ENCODE results near the gene KRTCAP3.
"Not testable (repeated sequence)": the region's sequence is repeated elsewhere in the genome, so short reads cannot be mapped to it uniquely, and the experiment has no call there.

KRTCAP3 gene, protein sequence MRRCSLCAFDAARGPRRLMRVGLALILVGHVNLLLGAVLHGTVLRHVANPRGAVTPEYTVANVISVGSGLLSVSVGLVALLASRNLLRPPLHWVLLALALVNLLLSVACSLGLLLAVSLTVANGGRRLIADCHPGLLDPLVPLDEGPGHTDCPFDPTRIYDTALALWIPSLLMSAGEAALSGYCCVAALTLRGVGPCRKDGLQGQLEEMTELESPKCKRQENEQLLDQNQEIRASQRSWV

DNA sequence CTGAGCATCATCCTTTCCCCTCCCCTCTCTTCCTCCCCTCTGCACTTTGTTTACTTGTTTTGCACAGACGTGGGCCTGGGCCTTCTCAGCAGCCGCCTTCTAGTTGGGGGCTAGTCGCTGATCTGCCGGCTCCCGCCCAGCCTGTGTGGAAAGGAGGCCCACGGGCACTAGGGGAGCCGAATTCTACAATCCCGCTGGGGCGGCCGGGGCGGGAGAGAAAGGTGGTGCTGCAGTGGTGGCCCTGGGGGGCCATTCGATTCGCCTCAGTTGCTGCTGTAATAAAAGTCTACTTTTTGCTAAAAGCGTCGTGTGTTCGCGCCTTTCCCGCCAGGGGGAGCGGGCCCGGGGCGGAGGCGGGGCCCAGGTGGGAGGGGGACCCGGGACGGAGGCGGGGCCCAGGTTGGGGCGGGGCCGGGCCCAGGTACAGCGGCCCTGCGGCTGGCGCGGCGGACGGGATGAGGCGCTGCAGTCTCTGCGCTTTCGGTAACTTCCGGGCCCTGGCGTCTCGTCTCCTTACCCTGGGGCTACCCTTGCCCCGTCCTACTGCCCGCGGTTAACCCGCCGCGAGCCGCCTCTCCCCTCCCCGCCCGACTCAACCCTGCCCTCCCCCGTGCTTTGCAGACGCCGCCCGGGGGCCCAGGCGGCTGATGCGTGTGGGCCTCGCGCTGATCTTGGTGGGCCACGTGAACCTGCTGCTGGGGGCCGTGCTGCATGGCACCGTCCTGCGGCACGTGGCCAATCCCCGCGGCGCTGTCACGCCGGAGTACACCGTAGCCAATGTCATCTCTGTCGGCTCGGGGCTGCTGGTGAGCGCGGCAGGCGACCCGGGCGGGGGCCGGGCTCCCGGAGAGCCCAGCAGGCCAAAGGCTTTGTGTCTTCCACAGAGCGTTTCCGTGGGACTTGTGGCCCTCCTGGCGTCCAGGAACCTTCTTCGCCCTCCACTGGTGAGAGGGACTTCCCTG is at the start of gene KRTCAP3:
TSS of gene KRTCAP3 (plus strand) at position 424 of the 962 bp plus-strand sequence. CDS start at position 456, 32 bp downstream.
- peak; percentile 85 for DNase-seq

DNA sequence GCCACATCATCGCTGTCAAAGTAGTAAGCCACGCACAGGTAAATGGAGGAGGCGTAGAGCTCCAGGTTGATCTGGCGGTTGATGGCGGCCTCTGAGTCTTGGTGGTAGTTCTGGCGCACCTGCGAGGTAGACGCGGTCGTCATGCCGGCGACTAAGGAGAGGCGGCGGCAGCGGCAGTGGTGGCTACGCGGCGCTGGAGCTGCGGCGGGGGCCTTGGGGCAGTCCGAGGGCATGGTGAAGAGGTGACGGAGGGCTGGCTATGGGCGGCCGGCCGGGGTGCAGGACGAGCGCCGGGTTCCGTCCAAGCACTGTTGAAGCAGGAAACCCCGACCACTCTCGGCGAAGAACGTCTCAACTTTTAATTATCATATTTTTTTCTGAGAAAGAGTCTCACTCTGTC is 49.0 kb upstream of the KRTCAP3 start:
- no peak for DNase-seq

DNA sequence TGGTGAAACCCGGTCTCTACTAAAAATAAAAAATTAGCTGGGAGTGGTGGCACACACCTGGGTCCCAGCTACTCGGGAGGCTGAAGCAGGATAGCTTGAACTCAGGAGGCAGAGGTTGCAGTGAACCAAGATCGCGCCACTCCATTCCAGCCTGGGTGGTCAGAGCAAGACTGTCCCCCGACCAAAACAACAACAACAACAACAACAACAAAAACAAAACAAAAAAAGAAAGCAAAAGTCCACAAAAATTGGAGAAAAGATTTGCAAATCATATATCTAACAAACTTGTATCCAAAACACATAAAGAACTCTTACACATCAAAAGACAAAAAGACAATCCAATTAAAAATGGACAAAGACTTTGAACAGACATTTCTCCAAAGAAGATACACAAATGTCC is 43.2 kb upstream of the KRTCAP3 start:
- DNase-seq = no peak

DNA sequence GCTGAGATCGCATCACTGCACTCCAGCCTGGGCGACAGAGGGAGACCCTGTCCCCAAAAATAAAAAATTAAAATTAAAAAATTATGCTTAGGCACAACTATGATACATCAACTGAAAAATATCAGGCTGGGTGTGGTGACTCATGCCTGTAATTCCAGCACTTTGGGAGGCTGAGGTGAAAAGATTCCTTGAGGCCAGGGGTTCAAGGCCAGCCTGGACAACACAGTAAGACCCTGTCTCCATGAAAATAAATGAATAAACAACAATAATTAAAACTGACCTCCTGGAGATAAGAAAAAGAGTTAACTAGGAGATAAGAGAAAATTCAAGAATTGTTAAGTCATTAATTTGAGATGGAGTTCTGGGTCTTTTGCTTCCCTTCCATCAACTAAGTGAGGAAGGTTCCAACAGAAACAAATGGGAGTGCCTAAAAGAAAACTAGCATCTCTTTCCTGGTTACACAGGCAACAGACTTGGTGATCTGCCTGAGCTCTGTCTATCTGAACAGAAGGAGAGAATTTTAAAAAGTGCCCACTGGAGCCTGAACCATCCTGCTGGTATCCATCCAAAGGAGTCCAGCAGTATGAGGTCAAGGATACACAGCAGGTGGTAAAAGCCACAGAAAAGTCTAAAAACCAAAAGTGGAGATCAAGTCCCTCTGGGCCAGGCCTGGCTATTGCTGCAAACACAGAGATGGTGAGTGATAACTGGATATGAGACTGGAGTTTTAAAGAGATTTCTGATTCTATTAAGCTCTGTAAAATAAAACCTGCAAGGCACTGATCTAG is 41.6 kb upstream of the KRTCAP3 start:
- no peak for DNase-seq

DNA sequence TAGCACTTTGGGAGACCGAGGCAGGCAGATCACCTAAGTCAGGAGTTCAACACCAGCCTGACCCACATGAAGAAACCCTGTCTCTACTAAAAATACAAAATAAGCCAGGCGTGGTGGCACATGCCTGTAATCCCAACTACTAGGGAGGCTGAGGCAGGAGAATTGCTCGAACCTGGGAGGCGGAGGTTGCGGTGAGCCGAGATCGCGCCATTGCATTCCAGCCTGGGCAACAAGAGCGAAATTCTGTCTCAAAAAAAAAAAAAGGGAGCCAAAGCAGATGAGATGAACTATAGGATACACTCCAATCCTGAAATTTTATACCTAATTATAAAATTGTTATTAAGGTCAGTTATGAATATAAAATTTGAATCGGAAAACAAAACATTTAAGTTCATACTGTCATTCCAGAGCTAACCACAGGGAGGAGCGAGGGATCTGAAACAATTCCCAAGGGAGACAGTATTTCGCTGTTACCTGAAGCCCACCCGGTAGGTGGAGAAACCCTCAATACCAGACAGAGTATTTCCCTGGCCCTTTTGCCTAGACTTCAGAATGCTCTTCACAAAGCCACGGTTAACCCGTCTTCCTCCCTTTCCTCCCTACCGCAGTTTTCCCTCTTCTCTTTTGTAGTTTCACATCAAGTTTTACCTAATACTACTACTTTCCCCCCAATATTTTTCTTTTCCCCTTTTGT is 34.2 kb upstream of the KRTCAP3 start:
- peak; percentile 65 for DNase-seq

DNA sequence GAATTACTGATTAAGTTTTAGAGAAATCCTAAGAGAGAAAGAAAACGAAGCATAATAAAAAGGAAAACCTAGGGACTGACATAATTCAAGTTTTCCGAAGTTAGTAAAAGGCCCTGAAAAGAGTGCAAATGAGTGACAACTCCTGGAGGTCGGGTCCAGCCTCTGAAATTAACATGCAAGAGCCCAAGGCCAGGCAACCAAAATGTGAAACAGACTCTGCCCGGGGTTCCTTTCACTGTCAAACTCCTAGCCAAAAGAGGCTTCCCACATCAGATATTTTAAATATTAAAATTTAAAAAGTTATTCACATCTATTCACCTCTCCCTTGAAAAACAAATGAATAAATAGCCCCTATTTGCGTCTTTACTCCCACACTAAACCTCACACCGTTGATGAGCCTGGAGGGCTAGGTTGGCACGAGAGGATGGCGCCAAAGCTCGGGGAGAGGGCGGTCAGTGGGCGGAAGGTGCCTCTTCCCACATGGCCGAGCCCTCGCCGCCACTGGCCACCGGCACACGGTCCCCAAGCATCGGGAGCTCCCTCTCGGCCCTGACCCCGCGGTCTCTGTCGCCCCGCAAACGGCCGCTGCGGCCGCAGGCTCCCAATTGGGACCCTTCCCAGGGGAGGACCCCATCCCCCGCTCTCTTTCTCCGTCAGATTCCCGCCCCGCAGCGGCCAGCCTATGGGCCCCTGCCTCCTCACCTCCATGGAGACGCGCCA is 33.4 kb upstream of the KRTCAP3 start:
- DNase-seq = peak; percentile 57

DNA sequence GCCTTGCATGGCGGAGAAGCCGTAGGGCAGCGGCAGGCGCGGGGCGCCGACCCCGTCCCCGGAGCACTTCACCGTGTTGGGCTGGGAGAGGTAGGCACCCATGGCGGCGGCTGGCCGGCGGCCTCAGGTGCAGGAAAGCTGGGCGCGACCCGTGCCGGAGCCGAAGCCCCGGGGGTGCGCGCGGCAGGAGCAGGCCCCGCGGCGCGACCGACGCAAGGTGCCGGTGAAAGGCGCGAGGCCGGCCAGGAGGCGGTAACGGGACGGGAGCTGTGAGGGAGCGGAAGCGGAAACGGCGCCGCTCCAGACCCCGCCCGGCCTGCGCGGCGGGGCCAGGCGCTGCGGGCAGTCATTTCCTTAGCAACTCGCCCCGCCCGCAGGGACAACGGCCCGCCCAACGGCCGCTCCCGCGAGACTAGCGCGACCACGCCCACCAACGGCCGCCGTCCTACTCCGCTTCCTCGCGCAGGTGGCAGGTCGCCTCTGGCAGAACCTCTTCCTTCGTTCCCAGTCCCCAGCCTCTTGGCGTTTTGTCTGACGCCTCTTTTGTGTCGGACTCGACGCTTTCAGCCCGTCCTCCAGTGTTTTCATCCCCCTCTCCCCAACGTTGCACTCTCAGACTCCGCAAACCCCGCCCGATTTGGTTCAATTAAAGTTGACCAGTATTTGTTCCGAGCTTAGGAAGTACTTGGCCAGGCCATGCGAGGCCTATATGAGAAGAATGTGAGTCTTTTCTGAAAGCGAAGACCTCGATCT is 32.7 kb upstream of the KRTCAP3 start, which contains the start of gene PPM1G:
TSS of gene PPM1G (minus strand) at position 271 of the 753 bp plus-strand sequence. CDS start at position 102, 169 bp downstream.
- DNase-seq = peak; percentile 96

DNA sequence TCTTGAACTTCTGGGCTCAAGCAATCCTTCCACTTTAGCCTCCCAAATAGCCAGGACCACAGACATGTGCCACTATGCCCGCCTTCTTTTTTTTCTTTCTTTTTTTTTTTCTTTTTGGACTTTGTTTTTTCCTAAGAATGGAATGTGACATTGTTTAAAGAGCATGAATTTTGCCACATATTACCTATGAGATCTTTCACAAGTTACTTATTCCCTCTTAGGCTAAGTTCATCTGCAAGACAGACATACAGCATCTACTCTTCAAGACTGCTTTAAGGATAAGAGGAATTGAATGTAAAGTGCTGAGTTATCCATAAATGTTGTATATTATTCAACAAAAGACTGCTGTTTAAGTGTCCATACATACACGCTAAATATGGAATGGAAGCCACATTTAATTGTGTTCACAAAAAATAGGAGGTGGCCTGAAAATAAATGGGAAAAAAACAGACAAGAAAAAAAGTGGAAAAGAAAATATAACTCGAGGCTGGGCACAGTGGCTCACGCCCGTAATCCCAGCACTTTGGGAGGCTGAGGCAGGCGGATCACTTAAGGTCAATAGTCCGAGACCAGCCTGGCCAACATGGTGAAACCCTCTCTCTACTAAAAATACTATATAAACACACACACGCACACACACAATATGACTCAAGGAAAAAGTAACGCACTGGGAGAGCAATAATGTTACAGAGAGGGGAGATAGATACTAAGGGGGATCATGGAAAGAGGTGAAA is 29.6 kb upstream of the KRTCAP3 start:
- no peak for DNase-seq

DNA sequence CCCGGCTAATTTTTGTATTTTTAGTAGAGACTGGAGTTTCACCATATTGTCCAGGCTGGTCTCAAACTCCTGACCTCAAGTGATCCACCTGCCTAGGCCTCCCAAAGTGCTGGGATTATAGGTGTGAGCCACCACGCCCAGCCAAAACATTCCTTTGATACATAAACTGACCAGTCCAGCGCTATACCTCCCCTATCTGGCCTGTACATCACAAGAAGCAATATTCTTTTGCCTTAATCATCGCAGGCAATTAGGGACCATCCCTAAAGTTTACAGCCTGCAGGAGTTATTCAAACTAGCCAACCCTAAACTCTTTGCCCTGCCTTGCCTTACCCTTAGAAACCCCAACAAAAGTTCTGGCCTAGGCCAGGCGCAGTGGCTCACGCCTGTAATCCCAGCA is 26.0 kb upstream of the KRTCAP3 start:
- DNase-seq = no peak

DNA sequence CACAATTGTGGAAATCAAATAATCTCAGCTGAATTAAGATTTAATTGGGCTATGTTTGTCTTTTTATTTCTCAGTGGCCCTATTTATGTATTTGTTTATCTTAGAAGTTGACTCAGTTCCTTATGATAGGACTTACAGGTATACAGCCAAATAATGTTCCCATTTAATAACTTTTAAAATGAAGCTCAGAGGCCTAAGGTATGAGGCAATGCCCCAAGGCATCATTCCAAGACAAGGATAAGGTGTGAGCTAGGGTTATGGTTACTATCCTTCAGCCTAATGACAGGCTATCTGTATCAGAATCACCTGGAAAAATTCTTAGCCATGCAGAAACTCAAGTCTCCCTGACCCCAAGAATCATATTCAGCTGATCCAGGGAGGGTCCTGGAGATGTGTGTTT is 21.2 kb upstream of the KRTCAP3 start:
- DNase-seq = no peak

DNA sequence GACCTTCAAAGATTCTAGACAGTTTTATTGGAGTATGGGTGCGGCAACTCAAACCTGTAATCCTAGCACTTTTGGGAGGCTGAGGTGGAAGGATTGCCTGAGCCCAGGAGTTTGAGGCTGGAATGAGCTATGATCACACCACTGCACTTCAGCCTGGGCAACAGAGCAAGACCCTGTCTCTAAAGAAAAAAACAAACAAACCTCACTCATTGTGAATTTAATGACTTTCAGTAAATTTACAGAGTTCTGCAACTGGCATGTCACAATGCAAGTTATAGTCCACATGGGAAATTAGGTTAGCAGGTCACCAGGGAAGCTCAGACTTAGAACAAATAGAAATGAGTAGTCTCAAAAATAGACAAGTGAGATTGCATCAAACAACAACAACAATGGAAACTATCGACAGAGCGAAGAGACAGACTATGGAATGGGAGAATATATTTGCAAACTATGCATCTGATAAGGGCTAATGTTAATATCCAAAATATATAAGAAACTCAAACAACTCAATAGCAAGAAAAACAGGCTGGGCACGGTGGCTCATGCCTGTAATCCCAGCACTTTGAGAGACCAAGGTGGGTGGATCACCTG is 20.4 kb upstream of the KRTCAP3 start:
- no peak for DNase-seq

DNA sequence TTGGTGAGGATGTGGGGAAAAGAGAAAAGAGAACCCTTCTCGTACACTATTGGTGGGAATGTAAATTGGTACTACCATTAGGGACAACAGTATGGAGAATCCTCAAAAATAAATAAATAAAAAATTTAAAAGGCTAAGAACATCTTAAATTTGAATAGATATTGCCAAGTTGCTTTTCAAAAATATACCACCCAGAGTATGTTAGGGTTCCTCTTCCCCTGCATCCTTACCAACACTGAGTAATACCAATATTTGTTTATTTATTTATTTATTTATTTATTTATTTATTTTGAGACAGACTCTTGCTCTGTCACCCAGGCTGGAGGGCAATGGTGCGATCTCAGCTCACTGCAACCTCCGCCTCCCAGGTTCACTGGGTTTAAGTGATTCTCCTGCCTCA is 19.2 kb upstream of the KRTCAP3 start:
- DNase-seq = no peak

DNA sequence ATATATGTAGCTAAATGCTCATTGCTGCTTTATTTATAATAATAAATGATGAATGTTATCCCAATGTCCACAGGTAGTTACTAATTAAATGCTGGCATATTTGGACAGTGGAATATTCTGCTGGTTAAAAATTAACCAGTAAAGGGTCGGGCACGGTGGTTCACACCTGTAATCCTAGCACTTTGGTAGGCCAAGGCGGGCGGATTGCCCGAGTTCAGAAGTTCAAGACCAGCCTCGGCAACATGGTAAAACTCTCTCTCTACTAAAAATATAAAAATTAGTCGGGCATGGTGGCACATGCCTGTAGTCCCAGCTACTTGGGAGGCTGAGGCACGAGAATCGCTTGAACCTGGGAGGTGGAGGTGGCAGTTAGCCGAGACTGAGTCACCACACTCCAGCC is 17.1 kb upstream of the KRTCAP3 start:
- not testable (repeated sequence) for DNase-seq

DNA sequence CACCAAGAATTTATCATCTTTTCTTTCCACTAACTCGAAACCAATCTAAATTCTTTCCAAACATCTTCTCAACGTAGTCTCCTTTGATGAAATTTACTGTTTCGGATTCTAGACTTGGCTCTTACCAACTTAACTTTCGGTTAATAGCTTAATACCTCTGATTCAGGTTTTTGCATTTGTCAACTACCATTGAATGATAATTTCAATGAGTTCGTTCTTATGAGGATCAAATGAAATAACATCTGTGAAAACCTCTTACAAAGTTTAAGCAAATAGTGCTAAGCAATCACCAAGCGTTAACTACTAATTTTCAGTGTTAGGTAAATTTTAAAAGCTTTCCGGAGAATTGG is 14.3 kb upstream of the KRTCAP3 start:
- DNase-seq = no peak

DNA sequence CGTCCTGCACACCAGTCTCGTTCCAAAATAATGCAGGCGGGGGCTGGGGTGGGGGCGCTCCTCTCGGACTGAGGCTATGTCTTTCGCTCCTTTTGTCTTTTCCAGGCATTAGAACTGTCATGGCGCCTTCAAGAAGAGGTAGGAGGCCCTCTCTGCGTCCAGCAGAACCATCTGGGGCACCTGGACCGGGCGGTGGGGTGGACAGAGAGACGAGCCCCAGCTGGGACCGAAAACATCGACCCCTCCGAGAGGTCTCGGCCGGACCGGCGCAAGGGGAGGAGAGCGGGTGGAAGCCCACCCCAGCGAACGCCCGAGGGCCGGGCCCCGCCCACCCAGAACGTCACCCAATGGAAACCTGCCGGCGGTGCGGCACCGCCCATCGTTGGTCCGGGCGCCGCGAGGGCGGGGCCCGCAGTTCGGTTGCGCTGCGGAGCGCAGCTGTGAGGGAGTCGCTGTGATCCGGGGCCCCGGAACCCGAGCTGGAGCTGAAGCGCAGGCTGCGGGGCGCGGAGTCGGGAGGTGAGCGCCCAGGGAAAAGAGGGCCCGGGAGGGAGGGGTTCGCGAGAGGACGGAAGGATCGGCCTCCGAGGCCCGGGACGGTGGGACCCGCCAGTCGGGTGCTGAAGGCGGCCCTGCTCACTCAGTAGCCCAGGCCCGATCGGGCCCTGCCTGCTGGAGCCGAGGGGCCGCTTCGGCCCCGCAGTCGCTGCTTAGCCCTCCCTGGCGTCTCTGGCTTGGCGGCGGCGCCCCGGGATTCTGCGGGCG is 13.8 kb upstream of the KRTCAP3 start, which contains the start of gene NRBP1:
TSS of gene NRBP1 (plus strand) at position 419 of the 765 bp plus-strand sequence. CDS start 4,643 bp downstream, outside the sequence.
- DNase-seq = peak; percentile 95

DNA sequence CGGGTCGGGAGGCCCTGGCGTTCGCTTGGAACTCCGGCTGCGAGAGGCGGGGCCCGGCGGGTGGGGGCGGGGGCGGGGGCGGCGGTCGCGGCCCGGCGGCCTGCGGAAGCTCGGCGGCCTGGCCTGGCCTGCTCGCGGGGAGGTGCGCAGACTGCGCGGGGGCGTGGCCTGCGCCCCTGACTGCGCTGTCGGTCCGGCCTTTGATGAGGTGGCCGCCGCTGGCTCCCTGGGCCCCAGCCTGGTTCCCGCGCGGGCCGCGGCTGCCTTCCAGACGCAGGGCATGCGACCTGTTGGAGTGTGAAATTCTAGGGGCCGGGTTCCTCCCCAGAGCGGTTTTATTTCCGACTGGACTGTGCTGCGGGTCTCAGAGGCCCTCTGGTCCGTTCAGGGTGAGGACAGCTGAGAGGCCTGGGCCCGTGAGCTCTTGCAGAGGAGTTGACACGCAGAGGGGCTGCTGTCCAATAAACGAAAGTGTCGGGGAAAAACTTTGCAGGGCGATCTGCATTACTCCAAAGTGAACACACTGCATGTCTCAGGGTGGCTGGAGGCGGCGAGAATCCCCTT is 13.1 kb upstream of the KRTCAP3 start:
- peak; percentile 85 for DNase-seq

DNA sequence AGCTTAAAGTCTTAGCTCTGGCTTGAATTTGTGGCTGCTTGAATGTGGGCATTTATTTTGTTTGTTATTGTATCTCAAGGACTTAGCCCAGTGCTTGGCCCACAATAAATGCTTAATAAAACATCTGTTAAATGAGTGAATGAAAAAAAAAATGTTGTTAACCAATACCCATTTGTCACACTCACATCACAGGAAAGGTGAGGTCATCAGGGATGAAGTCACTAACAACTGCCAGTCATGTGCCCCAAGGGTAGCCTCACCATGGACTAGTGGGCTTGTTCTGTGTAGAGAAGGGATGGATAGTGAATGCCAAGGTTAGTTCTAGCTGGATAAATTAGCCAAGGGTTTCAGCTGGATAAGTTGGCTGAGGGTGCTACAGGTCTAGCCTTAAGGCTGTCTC is 10.8 kb upstream of the KRTCAP3 start:
- no peak for DNase-seq

DNA sequence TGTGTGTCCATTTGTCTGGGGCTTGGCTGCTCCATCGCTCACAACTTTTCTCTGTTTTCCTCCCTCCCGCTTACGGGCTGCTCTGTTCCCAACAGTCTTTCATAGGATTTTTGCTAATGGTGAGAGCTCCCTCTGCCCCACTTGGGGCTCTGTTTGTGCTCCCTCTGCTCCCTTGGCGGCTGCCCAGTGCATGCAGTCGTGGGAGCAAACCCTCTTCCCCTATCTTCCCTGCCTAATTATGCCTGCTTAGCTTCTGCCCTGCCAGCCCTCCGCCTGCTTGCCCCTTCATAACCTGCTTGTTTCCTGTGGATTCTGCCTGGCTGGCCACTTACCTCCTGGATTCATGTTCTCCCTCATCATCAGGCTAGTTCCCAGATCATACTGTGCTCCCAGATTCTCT is 6.6 kb upstream of the KRTCAP3 start:
- no peak for DNase-seq
